T-helper 2 cell treated with Interferon-gamma antibody and Interleukin-4, amounts not matched to agents 5 μg/mL and 100 μg/mL, for 36 hours (primary cell): ENCODE measurements around the gene DCTD.

Experiments
- DNase-seq: peaks from one replicate; pipeline ENCODE4 v3.0.0; 2021; ENCODE audit warnings: low spot score
- H3K27ac Mint-ChIP-seq: one replicate; pipeline ENCODE4 v1.8.0; 2021; ENCODE audit warnings: mild to moderate bottlenecking, mixed read lengths
- H3K27me3 Mint-ChIP-seq: one replicate; pipeline ENCODE4 v1.8.0; 2021; ENCODE audit warnings: low read depth, mixed read lengths
- H3K36me3 Mint-ChIP-seq: one replicate; pipeline ENCODE4 v1.8.0; 2021; ENCODE audit warnings: low read depth, mixed read lengths
- H3K4me1 Mint-ChIP-seq: one replicate; pipeline ENCODE4 v1.8.0; 2021; ENCODE audit warnings: low read depth, mixed read lengths
- H3K4me3 Mint-ChIP-seq: one replicate; pipeline ENCODE4 v1.8.0; 2022; ENCODE audit warnings: mild to moderate bottlenecking, moderate library complexity, mixed read lengths
- H3K9me3 Mint-ChIP-seq: one replicate; pipeline ENCODE4 v1.8.0; 2021; ENCODE audit warnings: mixed read lengths

The DCTD gene

GRCh38 chr4:182927505-182927904 lies 10.3 kb upstream of the DCTD start:
- no peak overlapping the region for H3K4me3 Mint-ChIP-seq
- no peak overlapping the region for H3K27ac Mint-ChIP-seq
- no peak for DNase-seq
- H3K4me1 Mint-ChIP-seq = peaks cover 2% of the 10 kb centered on the region
- H3K9me3 Mint-ChIP-seq = no peaks in the 10 kb centered on the region
- H3K27me3 Mint-ChIP-seq = peaks cover 16% of the 10 kb centered on the region
- no peaks in the 10 kb centered on the region for H3K36me3 Mint-ChIP-seq

GRCh38 chr4:182925855-182926254 lies 8.7 kb upstream of the DCTD start:
- Mint-ChIP-seq H3K9me3 (no peaks in the 10 kb centered on the region), H3K27ac (no peak overlapping the region), H3K36me3 (no peaks in the 10 kb centered on the region), H3K4me3 (no peak overlapping the region), H3K4me1 (peaks cover 2% of the 10 kb centered on the region), H3K27me3 (peaks cover 14% of the 10 kb centered on the region)
- DNase-seq = no peak

- Mint-ChIP-seq H3K36me3 (no peaks in the 10 kb centered on the region), H3K4me1 (peaks cover 2% of the 10 kb centered on the region), H3K27ac (no peak overlapping the region), H3K27me3 (peaks cover 11% of the 10 kb centered on the region), H3K9me3 (no peaks in the 10 kb centered on the region), H3K4me3 (no peak overlapping the region)
- DNase-seq = peak; percentile 53
Measured at GRCh38 chr4:182925298-182925757, 8.1 kb upstream of the DCTD start.

GRCh38 chr4:182924497-182924896 lies 7.3 kb upstream of the DCTD start:
- no peak for DNase-seq
- no peak overlapping the region for H3K4me3 Mint-ChIP-seq
- peaks cover 11% of the 10 kb centered on the region for H3K27me3 Mint-ChIP-seq
- H3K4me1 Mint-ChIP-seq = peaks cover 7% of the 10 kb centered on the region
- no peak overlapping the region for H3K27ac Mint-ChIP-seq
- no peaks in the 10 kb centered on the region for H3K36me3 Mint-ChIP-seq
- no peaks in the 10 kb centered on the region for H3K9me3 Mint-ChIP-seq

GRCh38 chr4:182923796-182924340 lies 6.7 kb upstream of the DCTD start:
- H3K4me1 Mint-ChIP-seq = peaks cover 12% of the 10 kb centered on the region
- H3K36me3 Mint-ChIP-seq = no peaks in the 10 kb centered on the region
- no peak overlapping the region for H3K4me3 Mint-ChIP-seq
- DNase-seq = no peak
- H3K27ac Mint-ChIP-seq = no peak overlapping the region
- H3K27me3 Mint-ChIP-seq = peaks cover 11% of the 10 kb centered on the region
- no peaks in the 10 kb centered on the region for H3K9me3 Mint-ChIP-seq

- peaks cover 17% of the 10 kb centered on the region for H3K4me1 Mint-ChIP-seq
- H3K27me3 Mint-ChIP-seq = peaks cover 11% of the 10 kb centered on the region
- no peaks in the 10 kb centered on the region for H3K36me3 Mint-ChIP-seq
- DNase-seq = no peak
- H3K27ac Mint-ChIP-seq = no peak overlapping the region
- H3K9me3 Mint-ChIP-seq = no peaks in the 10 kb centered on the region
- H3K4me3 Mint-ChIP-seq = no peak overlapping the region
Measured at GRCh38 chr4:182923366-182923765, 6.2 kb upstream of the DCTD start.

- Mint-ChIP-seq H3K9me3 (no peaks in the 10 kb centered on the region), H3K36me3 (no peaks in the 10 kb centered on the region), H3K4me1 (peaks cover 22% of the 10 kb centered on the region), H3K27me3 (peaks cover 11% of the 10 kb centered on the region), H3K27ac (no peak overlapping the region), H3K4me3 (no peak overlapping the region)
- DNase-seq = no peak
Measured at GRCh38 chr4:182922501-182923284, 5.5 kb upstream of the DCTD start.

- no peaks in the 10 kb centered on the region for H3K36me3 Mint-ChIP-seq
- H3K27ac Mint-ChIP-seq = no peak overlapping the region
- no peaks in the 10 kb centered on the region for H3K9me3 Mint-ChIP-seq
- no peak overlapping the region for H3K4me3 Mint-ChIP-seq
- peaks cover 11% of the 10 kb centered on the region for H3K27me3 Mint-ChIP-seq
- no peak for DNase-seq
- peaks cover 22% of the 10 kb centered on the region for H3K4me1 Mint-ChIP-seq
Measured at GRCh38 chr4:182921608-182922007, 4.4 kb upstream of the DCTD start.

GRCh38 chr4:182920676-182921075 lies 3.5 kb upstream of the DCTD start:
- Mint-ChIP-seq H3K4me3 (no peak overlapping the region), H3K4me1 (peaks cover 30% of the 10 kb centered on the region), H3K27ac (no peak overlapping the region), H3K9me3 (no peaks in the 10 kb centered on the region), H3K27me3 (peaks cover 11% of the 10 kb centered on the region), H3K36me3 (peaks cover 4% of the 10 kb centered on the region)
- no peak for DNase-seq

GRCh38 chr4:182918791-182919302 lies 1.7 kb upstream of the DCTD start:
- Mint-ChIP-seq H3K27me3 (peaks cover 7% of the 10 kb centered on the region), H3K4me3 (peak overlapping the region; percentile 76), H3K4me1 (peaks cover 32% of the 10 kb centered on the region), H3K9me3 (no peaks in the 10 kb centered on the region), H3K27ac (peak overlapping the region; percentile 95), H3K36me3 (peaks cover 13% of the 10 kb centered on the region)
- peak; percentile 29 for DNase-seq

GRCh38 chr4:182918044-182918607 lies 940 bp upstream of the DCTD start:
- DNase-seq = no peak
- no peaks in the 10 kb centered on the region for H3K9me3 Mint-ChIP-seq
- H3K4me3 Mint-ChIP-seq = peak overlapping the region; percentile 76
- H3K4me1 Mint-ChIP-seq = peaks cover 35% of the 10 kb centered on the region
- H3K27ac Mint-ChIP-seq = peak overlapping the region; percentile 95
- peaks cover 2% of the 10 kb centered on the region for H3K27me3 Mint-ChIP-seq
- peaks cover 20% of the 10 kb centered on the region for H3K36me3 Mint-ChIP-seq

GRCh38 chr4:182916483-182917181 lies 554 bp downstream of the DCTD start:
- DNase-seq = peak; percentile 38
- Mint-ChIP-seq H3K9me3 (no peaks in the 10 kb centered on the region), H3K4me3 (peak overlapping the region; percentile 81), H3K4me1 (peaks cover 45% of the 10 kb centered on the region), H3K27me3 (no peaks in the 10 kb centered on the region), H3K36me3 (peaks cover 30% of the 10 kb centered on the region), H3K27ac (peak overlapping the region; percentile 91)

- no peaks in the 10 kb centered on the region for H3K27me3 Mint-ChIP-seq
- DNase-seq = no peak
- H3K27ac Mint-ChIP-seq = no peak overlapping the region
- no peaks in the 10 kb centered on the region for H3K9me3 Mint-ChIP-seq
- peaks cover 51% of the 10 kb centered on the region for H3K36me3 Mint-ChIP-seq
- peaks cover 47% of the 10 kb centered on the region for H3K4me1 Mint-ChIP-seq
- no peak overlapping the region for H3K4me3 Mint-ChIP-seq
Measured at GRCh38 chr4:182914357-182914756, 2.8 kb downstream of the DCTD start.

GRCh38 chr4:182913621-182914020 lies 3.6 kb downstream of the DCTD start:
- H3K4me1 Mint-ChIP-seq = peaks cover 43% of the 10 kb centered on the region
- DNase-seq = no peak
- no peaks in the 10 kb centered on the region for H3K27me3 Mint-ChIP-seq
- no peak overlapping the region for H3K4me3 Mint-ChIP-seq
- H3K9me3 Mint-ChIP-seq = no peaks in the 10 kb centered on the region
- H3K36me3 Mint-ChIP-seq = peaks cover 56% of the 10 kb centered on the region
- no peak overlapping the region for H3K27ac Mint-ChIP-seq
